Gastroesophageal sphincter (tissue), 4 donors: Measurements from ENCODE around the gene C1D. TPM values are rescaled to one million over a fixed set of nuclear protein-coding genes. Genes with fewer than 3 reads are reported as not detected.

Source experiments
- ATAC-seq: fragments of 150-250 bp; one replicate; pipeline ENCODE4 v1.9.1; 2016; ENCODE audit warnings: mild to moderate bottlenecking, moderate library complexity
- H3K27ac ChIP-seq, 4 donors: fragments of 200-600 bp; sonication (generic) in 3 of 4; 1 replicate in 3 of 4; 2 replicates in 1 of 4; pipeline ENCODE4 v1.5.1; 2016 to 2019
- H3K27me3 ChIP-seq: fragments of 200-600 bp; sonication (generic); one replicate; pipeline ENCODE4 v1.5.1; 2019
- H3K36me3 ChIP-seq, 2 donors: fragments of 200-600 bp; sonication (generic); one replicate each; pipeline ENCODE4 v1.5.1; 2019; ENCODE audit warnings: control low read depth in 1 of 2
- H3K4me1 ChIP-seq, 3 donors: fragments of 200-600 bp; sonication (generic); 1 replicate in 2 of 3; 2 replicates in 1 of 3; pipeline ENCODE4 v1.5.1; 2016 to 2019; ENCODE audit warnings: control low read depth in 2 of 3
- H3K4me3 ChIP-seq, 2 donors: fragments of 200-600 bp; sonication (generic); one replicate each; pipeline ENCODE4 v1.5.1; 2019; ENCODE audit warnings: mild to moderate bottlenecking in 1 of 2, moderate library complexity in 1 of 2
- H3K9me3 ChIP-seq, 3 donors: fragments of 200-600 bp; sonication (generic); one replicate each; pipeline ENCODE4 v1.5.1; 2017 to 2019; ENCODE audit warnings: control low read depth in 2 of 3
- CTCF ChIP-seq, 4 experiments: fragments of 200-600 bp in 2 of 4; fragments of 450-650 bp in 2 of 4; sonication (generic) in 1 of 4; IDR thresholded peaks; one replicate each; pipeline ENCODE4 v1.5.1; 2017 to 2019; ENCODE audit warnings: antibody characterized with exemption in 4 of 4, mild to moderate bottlenecking in 2 of 4, moderate library complexity in 2 of 4
- EP300 ChIP-seq: sonication (generic); formaldehyde crosslinking; IDR thresholded peaks from one replicate; pipeline ENCODE4 v1.6.1; 2017; ENCODE audit warnings: antibody characterized with exemption, mild to moderate bottlenecking
- POLR2A ChIP-seq, 2 donors: fragments of 450-650 bp; IDR thresholded peaks; one replicate each; pipeline ENCODE4 v1.6.1; 2017; ENCODE audit warnings: antibody characterized with exemption in 2 of 2, mild to moderate bottlenecking in 2 of 2, moderate library complexity in 1 of 2
- POLR2AphosphoS5 ChIP-seq: sonication (generic); formaldehyde crosslinking; IDR thresholded peaks from one replicate; pipeline ENCODE4 v1.6.1; 2017; ENCODE audit warnings: antibody characterized with exemption
- WGBS, 2 donors: methylation state at CpG; one replicate each; pipeline ENCODE4 v1.1.5; 2018; ENCODE audit warnings: low coverage in 1 of 2; 5-methylcytosine and 5-hydroxymethylcytosine counted together
- total RNA-seq, 4 donors: library from RNA; depleted of rRNA; stranded (reverse); fragments of >200 nt; gene quantifications; one replicate each; pipeline ENCODE4 v1.1.0, GENCODE V29; 2016

The C1D gene
- total RNA-seq, result 10 to 100 TPM; 23.4 to 66.5 (median 47.0) TPM

DNA sequence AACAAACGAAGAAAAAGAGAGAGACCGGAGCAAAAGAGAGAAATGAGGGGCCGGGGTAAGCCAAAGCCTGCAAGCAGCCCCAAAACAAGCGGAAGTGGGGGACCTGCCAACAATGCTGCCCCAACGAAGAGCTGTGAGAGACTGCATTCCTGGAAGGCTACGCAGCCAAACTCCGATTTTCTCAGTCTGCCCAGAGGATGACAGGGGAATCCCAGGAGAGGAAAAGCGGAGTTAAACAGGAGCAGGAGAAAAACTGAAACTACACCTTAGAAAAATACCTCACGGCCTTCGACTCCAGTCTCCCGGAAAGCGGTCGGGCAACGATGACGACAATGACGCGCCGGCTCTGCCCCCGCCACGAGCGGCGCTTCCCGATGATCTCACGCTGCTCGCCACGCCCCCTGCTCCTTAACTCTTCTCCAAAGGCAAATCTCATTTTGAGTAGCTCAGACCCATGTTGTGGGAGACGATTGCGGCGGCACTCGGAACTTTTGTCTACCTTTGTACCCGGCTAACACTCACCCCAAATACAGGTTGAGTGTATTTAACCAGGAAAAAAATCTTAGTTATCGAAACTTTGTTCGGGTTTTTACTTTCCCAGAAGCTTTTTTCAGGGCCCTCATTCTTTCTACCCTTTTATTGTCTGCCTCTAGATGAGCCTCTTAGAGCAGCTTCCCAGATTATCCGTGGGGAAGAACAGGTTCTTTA lies at the start of gene C1D:
TSS of gene C1D (minus strand) at position 325 of the 708 bp plus-strand sequence. CDS start 15,694 bp downstream, outside the sequence.
- no peaks in the 10 kb centered on the region for H3K36me3 ChIP-seq
- 0 to 1% methylated on average over 14 to 23 of the region's 34 CpGs for WGBS, 2 donors

GRCh38 chr2:68110102-68110501 lies 47.3 kb upstream of the C1D start:
- H3K27ac ChIP-seq, result no peak overlapping the region
- no peaks in the 10 kb centered on the region for H3K9me3 ChIP-seq
- H3K27me3 ChIP-seq, result no peaks in the 10 kb centered on the region
- 71 to 78% methylated on average over 3 of the region's 3 CpGs for WGBS, 2 donors
- no peak for ATAC-seq
- no peaks in the 10 kb centered on the region for H3K36me3 ChIP-seq
- no peak for TF ChIP-seq EP300
- no peak for TF ChIP-seq CTCF (IDR thresholded peaks at IDR 0.05)
- no peak for TF ChIP-seq POLR2AphosphoS5
- TF ChIP-seq POLR2A (IDR thresholded peaks at IDR 0.05), result no peak
- H3K4me1 ChIP-seq, result no peaks in the 10 kb centered on the region
- H3K4me3 ChIP-seq, result no peak overlapping the region

More for the DNA sequence above, at the start of gene C1D:
- peak; percentile 87 for TF ChIP-seq POLR2AphosphoS5
- TF ChIP-seq CTCF (IDR thresholded peaks at IDR 0.05), result no peak
- TF ChIP-seq POLR2A (IDR thresholded peaks at IDR 0.05), result peak; percentile 26 to 59
- TF ChIP-seq EP300, result no peak
- H3K27ac ChIP-seq, result peak within 1 kb of the TSS; percentile 86 to 90 (median 88)
- peak within 1 kb of the TSS; percentile 75 to 98 for H3K4me3 ChIP-seq
- no peaks in the 10 kb centered on the region for H3K9me3 ChIP-seq
- peaks cover 6 to 55% (median 10%) of the 10 kb centered on the region in 3 donors for H3K4me1 ChIP-seq
- H3K27me3 ChIP-seq, result no peaks in the 10 kb centered on the region
- ATAC-seq, result peak; percentile 97

DNA sequence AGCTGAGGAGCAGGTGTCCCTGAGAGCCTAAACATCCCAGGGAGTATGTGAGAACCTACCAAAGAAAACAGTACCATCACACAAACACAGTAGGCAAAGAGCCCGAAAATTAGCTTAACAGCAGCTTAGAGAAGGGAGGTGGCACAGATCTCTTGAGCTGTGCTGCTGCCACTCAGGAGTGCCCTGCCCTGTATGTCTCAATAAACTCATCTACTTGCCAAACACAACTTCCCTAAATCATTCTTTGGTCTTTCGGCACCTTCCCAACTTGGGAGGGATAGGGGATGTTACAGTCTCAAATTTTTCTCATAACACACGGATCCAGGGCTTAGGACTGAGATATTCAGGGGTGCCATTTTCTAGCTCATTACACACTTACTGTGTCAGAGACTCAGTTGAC lies 45.3 kb upstream of the C1D start:
- TF ChIP-seq CTCF (IDR thresholded peaks at IDR 0.05), result no peak
- no peak for TF ChIP-seq POLR2A (IDR thresholded peaks at IDR 0.05)
- no peak for TF ChIP-seq EP300
- no peak for TF ChIP-seq POLR2AphosphoS5
- Histone ChIP-seq H3K27ac (no peak overlapping the region), H3K27me3 (no peaks in the 10 kb centered on the region), H3K4me3 (no peak overlapping the region), H3K9me3 (no peaks in the 10 kb centered on the region), H3K4me1 (no peaks in the 10 kb centered on the region), H3K36me3 (no peaks in the 10 kb centered on the region)
- 83 to 86% methylated on average over 1 to 3 of the region's 3 CpGs for WGBS, 2 donors
- no peak for ATAC-seq

DNA sequence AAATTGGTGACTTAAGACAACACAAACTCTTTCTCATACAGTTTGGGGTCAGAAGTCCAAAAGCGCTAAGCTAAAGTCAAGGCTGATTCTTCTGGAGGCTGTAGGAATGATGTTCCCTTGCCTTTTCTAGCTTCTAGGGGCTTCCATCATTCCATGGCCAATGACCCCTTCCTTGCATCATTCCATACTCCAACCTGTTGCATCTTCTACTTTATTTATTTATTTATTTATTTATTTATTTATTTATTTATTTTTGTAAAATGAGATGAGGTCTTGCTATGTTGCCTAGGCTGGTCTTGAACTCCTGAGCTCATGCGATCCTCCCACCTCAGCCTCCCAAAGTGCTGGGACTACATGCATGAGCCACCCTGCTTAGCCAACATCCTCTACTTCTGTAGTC lies 44.7 kb upstream of the C1D start:
- ATAC-seq, result no peak
- WGBS, 2 donors, result 96 to 100% methylated on average over 2 of the region's 2 CpGs
- Histone ChIP-seq H3K4me3 (no peak overlapping the region), H3K4me1 (no peaks in the 10 kb centered on the region), H3K27me3 (no peaks in the 10 kb centered on the region), H3K36me3 (no peaks in the 10 kb centered on the region), H3K9me3 (no peaks in the 10 kb centered on the region), H3K27ac (no peak overlapping the region)
- TF ChIP-seq EP300 (no peak), POLR2AphosphoS5 (no peak), POLR2A (IDR thresholded peaks at IDR 0.05) (no peak), CTCF (IDR thresholded peaks at IDR 0.05) (no peak)
